Stimulated activated CD8-positive, alpha-beta memory T cell treated with anti-CD3 and anti-CD28 coated beads, Interleukin-4, amount 100 ng/mL, for 48 hours (primary cell): ENCODE measurements around the gene ATPAF2.

ENCODE experiments used
- DNase-seq: peaks from one replicate; pipeline ENCODE4 v3.0.0-alpha.2; 2020

The ATPAF2 gene

GRCh38 chr17:18038861-18039534 lies at the start of gene ATPAF2, which contains the start of gene GID4:
Gene ATPAF2 (minus strand): TSS chr17:18039168. CDS start chr17:18039013, 155 bp downstream.
Gene GID4 (plus strand): TSS chr17:18039408. CDS start chr17:18039465, 57 bp downstream.
- peak; percentile 100 for DNase-seq

GRCh38 chr17:18087610-18088491 lies 48.9 kb upstream of the ATPAF2 start, which contains the start of gene DRG2:
Gene DRG2 (plus strand): TSS chr17:18087948. CDS start chr17:18088024, 76 bp downstream.
- DNase-seq, result peak; percentile 97

GRCh38 chr17:18084256-18084655 lies 45.3 kb upstream of the ATPAF2 start:
- DNase-seq, result no peak

- no peak for DNase-seq
Observed at GRCh38 chr17:18079543-18079942, 40.6 kb upstream of the ATPAF2 start.

GRCh38 chr17:18076936-18077335 lies 38.0 kb upstream of the ATPAF2 start:
- no peak for DNase-seq

- DNase-seq, result no peak
Observed at GRCh38 chr17:18074566-18075272, 35.8 kb upstream of the ATPAF2 start.

- DNase-seq, result no peak
Observed at GRCh38 chr17:18071751-18072150, 32.8 kb upstream of the ATPAF2 start.

GRCh38 chr17:18070861-18071340 lies 31.9 kb upstream of the ATPAF2 start:
- no peak for DNase-seq

- DNase-seq, result no peak
Observed at GRCh38 chr17:18069101-18069500, 30.1 kb upstream of the ATPAF2 start.

- no peak for DNase-seq
Observed at GRCh38 chr17:18066866-18067265, 27.9 kb upstream of the ATPAF2 start.

- DNase-seq, result no peak
Observed at GRCh38 chr17:18065546-18065945, 26.6 kb upstream of the ATPAF2 start.

GRCh38 chr17:18064053-18064452 lies 25.1 kb upstream of the ATPAF2 start:
- no peak for DNase-seq

- no peak for DNase-seq
Observed at GRCh38 chr17:18059283-18059682, 20.3 kb upstream of the ATPAF2 start.

GRCh38 chr17:18056214-18056613 lies 17.2 kb upstream of the ATPAF2 start:
- DNase-seq, result no peak

- no peak for DNase-seq
Observed at GRCh38 chr17:18055597-18055996, 16.6 kb upstream of the ATPAF2 start.

- no peak for DNase-seq
Observed at GRCh38 chr17:18045691-18046350, 6.9 kb upstream of the ATPAF2 start.

- no peak for DNase-seq
Observed at GRCh38 chr17:18044609-18045008, 5.6 kb upstream of the ATPAF2 start.

- no peak for DNase-seq
Observed at GRCh38 chr17:18043491-18043890, 4.5 kb upstream of the ATPAF2 start.

- DNase-seq, result no peak
Observed at GRCh38 chr17:18042983-18043382, 4.0 kb upstream of the ATPAF2 start.

GRCh38 chr17:18041776-18042175 lies 2.8 kb upstream of the ATPAF2 start:
- no peak for DNase-seq

GRCh38 chr17:18040261-18040858 lies 1.4 kb upstream of the ATPAF2 start:
- DNase-seq, result no peak
